PC-3 (cell line): ENCODE measurements around the gene ZNF621. TPM values are rescaled to one million over a fixed set of nuclear protein-coding genes. Genes with fewer than 3 reads are reported as not detected.

ENCODE experiments used
- ATAC-seq: fragments of 200-7000 bp; cut with Tn5 transposase; 2 replicates; pipeline ENCODE4 v1.9.1; 2020; ENCODE audit warnings: mild to moderate bottlenecking, moderate library complexity
- BruUV-seq: library from RNA; stranded (reverse); fragments of 400-500 nt; replicated peaks from 2 replicates; lab custom pipeline; 2021; lab: Mats Ljungman, UMichigan
- CTCF ChIA-PET: fragments of 300-600 bp; sonication (Branson Sonifier 250); formaldehyde crosslinking; loops from one replicate; lab custom pipeline; 2022; ENCODE audit warnings: antibody characterized with exemption; lab: Charles Lee
- POLR2A ChIA-PET: fragments of 300-600 bp; sonication (Branson Sonifier 250); formaldehyde crosslinking; loops from one replicate; lab custom pipeline; 2022; ENCODE audit warnings: antibody characterized with exemption; ENCODE audit not compliant: unreplicated experiment; lab: Charles Lee
- DNase-seq: peaks from one replicate; pipeline ENCODE4 v3.0.0-alpha.2; 2015
- H2AFZ ChIP-seq: fragments of 300-600 bp; sonication (generic); 2 replicates; pipeline ENCODE4 v1.6.0; 2016; ENCODE audit warnings: antibody characterized with exemption, low read length
- H3F3A ChIP-seq: fragments of 300-600 bp; sonication (generic); one replicate; pipeline ENCODE4 v1.6.0; 2017; ENCODE audit warnings: antibody characterized with exemption, low read length, control low read depth, mild to moderate bottlenecking; ENCODE audit not compliant: unreplicated experiment
- H3K27ac ChIP-seq: fragments of 300-600 bp; sonication (generic); 2 replicates; pipeline ENCODE4 v1.5.1; 2016; ENCODE audit warnings: mild to moderate bottlenecking, low read length
- H3K27me3 ChIP-seq: fragments of 300-600 bp; sonication (generic); 2 replicates; pipeline ENCODE4 v1.6.1; 2016; ENCODE audit warnings: low read length, mixed read lengths
- H3K36me3 ChIP-seq: fragments of 300-600 bp; sonication (generic); 2 replicates; pipeline ENCODE4 v1.6.1; 2016; ENCODE audit warnings: low read depth, mixed run types, low read length, mixed read lengths
- H3K4me1 ChIP-seq: fragments of 300-600 bp; sonication (generic); 2 replicates; pipeline ENCODE4 v1.5.1; 2016; ENCODE audit warnings: low read length; ENCODE audit not compliant: insufficient read depth
- H3K4me2 ChIP-seq: fragments of 300-600 bp; sonication (generic); 2 replicates; pipeline ENCODE4 v1.6.0; 2016; ENCODE audit warnings: low read length
- H3K4me3 ChIP-seq: fragments of 300-600 bp; sonication (generic); 2 replicates; pipeline ENCODE4 v1.5.1; 2016; ENCODE audit warnings: mild to moderate bottlenecking, low read length, mixed read lengths
- H3K79me2 ChIP-seq: fragments of 300-600 bp; sonication (generic); 2 replicates; pipeline ENCODE4 v1.6.1; 2017; ENCODE audit warnings: low read length, mixed read lengths
- H3K9ac ChIP-seq: fragments of 300-600 bp; sonication (generic); 2 replicates; pipeline ENCODE4 v1.6.0; 2016; ENCODE audit warnings: mild to moderate bottlenecking, low read length
- H3K9me2 ChIP-seq: fragments of 300-600 bp; sonication (generic); replicated peaks from 2 replicates; pipeline ENCODE4 v1.6.1; 2016; ENCODE audit warnings: mixed run types, low read length, mixed read lengths
- H3K9me3 ChIP-seq: fragments of 300-600 bp; sonication (generic); 2 replicates; pipeline ENCODE4 v1.6.1; 2016; ENCODE audit warnings: low read length, mixed read lengths
- H4K20me1 ChIP-seq: fragments of 300-600 bp; sonication (generic); 2 replicates; pipeline ENCODE4 v1.6.1; 2016; ENCODE audit warnings: low read length, mixed read lengths
- CTCF ChIP-seq: fragments of 300-600 bp; sonication (generic); conservative IDR thresholded peaks from 2 replicates; pipeline ENCODE4 v1.5.1; 2017; ENCODE audit warnings: antibody characterized with exemption, low read depth, mild to moderate bottlenecking, low read length
- EZH2 ChIP-seq: fragments of 300-600 bp; sonication (generic); IDR thresholded peaks from one replicate; pipeline ENCODE4 v1.6.1; 2017; ENCODE audit warnings: antibody characterized with exemption, mild to moderate bottlenecking, low read length; ENCODE audit not compliant: unreplicated experiment
- EZH2phosphoT487 ChIP-seq: fragments of 300-600 bp; sonication (generic); IDR thresholded peaks from 2 replicates; pipeline ENCODE4 v1.6.1; 2018; ENCODE audit warnings: mild to moderate bottlenecking, antibody characterized with exemption, low read length, borderline replicate concordance
- intact Hi-C: fragments of 100-400 bp; cut with micrococcal nuclease; formaldehyde crosslinking; loops from 2 replicates; pipeline ENCODE4 v1.9.0; 2023
- total RNA-seq: library from RNA; depleted of rRNA; stranded (reverse); fragments of >200 nt; gene quantifications from 2 replicates; pipeline ENCODE4 v1.2.3, GENCODE V29; 2014

ZNF621 gene
- total RNA-seq, 1 experiment from 2014 or later: 17.0 TPM

GRCh38 chr3:40576396-40576795 is 51.6 kb downstream of the ZNF621 start:
- Histone ChIP-seq H3K36me3 (no peaks in the 10 kb centered on the region), H3K79me2 (no peaks in the 10 kb centered on the region), H3K27me3 (peaks cover 52% of the 10 kb centered on the region), H3F3A (no peaks in the 10 kb centered on the region), H3K4me1 (no peaks in the 10 kb centered on the region), H3K9me2 (no peaks in the 10 kb centered on the region), H3K9ac (no peak overlapping the region), H3K4me3 (no peak overlapping the region), H3K4me2 (no peak overlapping the region), H4K20me1 (no peaks in the 10 kb centered on the region), H3K9me3 (no peaks in the 10 kb centered on the region), H3K27ac (no peak overlapping the region), H2AFZ (no peak overlapping the region)
- ATAC-seq (no peak), DNase-seq (no peak)
- no TSS peak for BruUV-seq
- TF ChIP-seq EZH2 (no peak), CTCF (no peak), EZH2phosphoT487 (no peak)
- intact Hi-C loops: no loop called here
- ChIA-PET POLR2A (no interaction called here), CTCF (no interaction called here)

GRCh38 chr3:40580494-40581091 is 55.8 kb downstream of the ZNF621 start:
- POLR2A ChIA-PET: interaction anchor here (0.6 kb wide), 2 partner anchors 169 to 1297 kb away, joined by 3 to 6 read pairs; no protein-coding TSS in a partner anchor

More at GRCh38 chr3:40580494-40581091, 55.8 kb downstream of the ZNF621 start:
- DNase-seq: peak; percentile 87
- Histone ChIP-seq H3F3A (no peaks in the 10 kb centered on the region), H3K36me3 (no peaks in the 10 kb centered on the region), H3K9me2 (no peaks in the 10 kb centered on the region), H3K9ac (no peak overlapping the region), H3K27me3 (peaks cover 37% of the 10 kb centered on the region), H3K9me3 (no peaks in the 10 kb centered on the region), H3K27ac (no peak overlapping the region), H3K4me1 (no peaks in the 10 kb centered on the region), H3K4me2 (no peak overlapping the region), H4K20me1 (no peaks in the 10 kb centered on the region), H3K4me3 (no peak overlapping the region), H3K79me2 (no peaks in the 10 kb centered on the region), H2AFZ (no peak overlapping the region)
- BruUV-seq: no TSS peak
- ATAC-seq: peak; percentile 77
- intact Hi-C loops: loop anchor here (1.0 to 5.0 kb wide), 3 partner anchors 254 to 1301 kb away; no protein-coding TSS in a partner anchor
- TF ChIP-seq EZH2phosphoT487: no peak
- TF ChIP-seq EZH2: no peak
- TF ChIP-seq CTCF: peak; percentile 98
- CTCF ChIA-PET: interaction anchor here (0.5 to 0.6 kb wide), 2 partner anchors 74 to 653 kb away, joined by 3 read pairs; partner anchors contain the start of gene ZNF620
